ENCODE results near the gene RARB. TPM values are rescaled to one million over a fixed set of nuclear protein-coding genes. Genes with fewer than 3 reads are reported as not detected.

RARB gene
- total and polyA plus RNA-seq, 11 donors: 4.3 to 21.0 (median 16.3) TPM

DNA sequence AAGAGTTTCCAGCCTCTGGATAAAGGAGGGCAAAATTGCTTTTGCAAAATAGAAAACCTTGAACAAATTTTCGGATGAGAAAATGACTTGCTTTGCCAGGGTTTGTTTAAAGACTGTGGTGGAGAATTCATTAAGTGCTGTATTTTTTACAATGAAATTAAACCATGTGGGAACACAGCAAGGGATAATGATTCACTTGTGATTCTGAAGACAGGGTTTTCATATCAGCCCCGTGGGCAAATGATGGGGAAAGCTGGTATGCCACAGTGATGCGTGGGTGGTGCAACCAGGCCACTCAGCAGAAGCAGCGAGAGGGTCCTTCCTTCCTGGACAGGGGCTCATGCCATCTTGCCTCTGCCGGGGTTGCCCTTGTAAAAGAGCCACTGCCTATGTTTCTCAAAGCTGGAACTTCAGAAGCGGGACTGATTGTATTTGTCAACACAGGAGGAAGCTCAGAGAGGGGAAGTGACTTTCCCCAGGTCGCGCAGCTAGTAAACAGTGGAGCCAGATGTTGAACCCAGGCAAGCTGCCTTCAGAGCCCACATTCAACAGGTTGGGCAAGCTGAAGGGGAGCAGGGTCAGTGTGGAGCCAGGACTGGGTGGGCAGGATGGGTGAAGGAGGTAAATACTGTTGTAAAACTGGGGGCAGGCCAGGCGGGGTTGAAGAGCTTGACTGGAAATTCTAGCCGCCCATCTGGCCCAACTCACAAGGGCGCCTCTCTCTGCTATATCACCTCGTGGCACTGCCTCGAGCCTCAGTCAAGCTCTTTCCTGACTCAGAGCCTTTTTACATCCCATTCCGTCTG lies 157.5 kb downstream of the RARB start:
- WGBS, 4 donors: 90 to 93% (median 92%) methylated on average over 14 of the region's 14 CpGs
- Histone ChIP-seq H3K9me3 (no peaks in the 10 kb centered on the region), H3K4me1 (peaks cover 0 to 30% (median 15%) of the 10 kb centered on the region in 12 donors), H3K27ac (no peak overlapping the region), H3K36me3 (peaks cover 0 to 35% (median 8%) of the 10 kb centered on the region in 9 donors), H3K4me3 (no peak overlapping the region), H3K27me3 (no peaks in the 10 kb centered on the region)
- DNase-seq (no peak), ATAC-seq (no peak)
- TF ChIP-seq, protein P1, sequence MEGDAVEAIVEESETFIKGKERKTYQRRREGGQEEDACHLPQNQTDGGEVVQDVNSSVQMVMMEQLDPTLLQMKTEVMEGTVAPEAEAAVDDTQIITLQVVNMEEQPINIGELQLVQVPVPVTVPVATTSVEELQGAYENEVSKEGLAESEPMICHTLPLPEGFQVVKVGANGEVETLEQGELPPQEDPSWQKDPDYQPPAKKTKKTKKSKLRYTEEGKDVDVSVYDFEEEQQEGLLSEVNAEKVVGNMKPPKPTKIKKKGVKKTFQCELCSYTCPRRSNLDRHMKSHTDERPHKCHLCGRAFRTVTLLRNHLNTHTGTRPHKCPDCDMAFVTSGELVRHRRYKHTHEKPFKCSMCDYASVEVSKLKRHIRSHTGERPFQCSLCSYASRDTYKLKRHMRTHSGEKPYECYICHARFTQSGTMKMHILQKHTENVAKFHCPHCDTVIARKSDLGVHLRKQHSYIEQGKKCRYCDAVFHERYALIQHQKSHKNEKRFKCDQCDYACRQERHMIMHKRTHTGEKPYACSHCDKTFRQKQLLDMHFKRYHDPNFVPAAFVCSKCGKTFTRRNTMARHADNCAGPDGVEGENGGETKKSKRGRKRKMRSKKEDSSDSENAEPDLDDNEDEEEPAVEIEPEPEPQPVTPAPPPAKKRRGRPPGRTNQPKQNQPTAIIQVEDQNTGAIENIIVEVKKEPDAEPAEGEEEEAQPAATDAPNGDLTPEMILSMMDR (IDR thresholded peaks at IDR 0.05): no peak
- intact Hi-C loops (cut with DNase I): loop anchor here in 1 of 10 donors (10.0 kb wide), 1 partner anchor 61 kb away; no protein-coding TSS in a partner anchor

- H3K27me3 ChIP-seq: no peaks in the 10 kb centered on the region
- ATAC-seq (no peak), DNase-seq (no peak)
- peaks cover 0 to 30% (median 4%) of the 10 kb centered on the region in 9 donors for H3K36me3 ChIP-seq
- H3K9me3 ChIP-seq: no peaks in the 10 kb centered on the region
- H3K4me3 ChIP-seq: no peak overlapping the region
- H3K4me1 ChIP-seq: peaks cover 0 to 31% (median 16%) of the 10 kb centered on the region in 12 donors
- no peak for TF ChIP-seq POLR2A (IDR thresholded peaks at IDR 0.05)
- TF ChIP-seq, protein P1 (IDR thresholded peaks at IDR 0.05): no peak
- intact Hi-C loops (cut with DNase I): loop anchor here in 1 of 10 donors (10.0 kb wide), 1 partner anchor 61 kb away; no protein-coding TSS in a partner anchor
- 93 to 97% (median 94%) methylated on average over 6 of the region's 6 CpGs for WGBS, 4 donors
- no peak overlapping the region for H3K27ac ChIP-seq
Observed at GRCh38 chr3:25586167-25586505, 158.1 kb downstream of the RARB start.

DNA sequence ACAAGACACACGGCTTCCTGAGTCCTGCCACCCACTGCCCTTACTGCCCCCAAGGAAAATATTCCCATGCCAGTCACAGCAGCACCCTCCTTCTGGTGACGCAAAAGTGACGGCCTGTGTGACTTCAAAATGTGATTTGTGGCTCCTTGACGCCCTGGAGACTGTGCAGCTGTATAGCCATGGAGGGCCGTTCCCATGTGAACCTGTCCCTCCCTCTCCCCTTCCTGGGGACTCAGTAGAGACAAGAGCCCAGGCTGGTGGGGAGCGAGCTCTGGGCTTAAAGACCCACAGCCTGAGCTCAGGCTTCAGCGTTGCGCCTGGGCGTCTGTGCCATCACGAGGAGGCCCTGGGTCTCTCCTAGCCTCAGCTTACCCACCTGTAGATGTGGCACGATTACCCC lies 158.5 kb downstream of the RARB start:
- intact Hi-C loops (cut with DNase I): loop anchor here in 1 of 10 donors (10.0 kb wide), 1 partner anchor 62 kb away; no protein-coding TSS in a partner anchor
- Histone ChIP-seq H3K27ac (peak overlapping the region in 1 of 12 donors; percentile 8), H3K4me3 (no peak overlapping the region), H3K27me3 (no peaks in the 10 kb centered on the region), H3K9me3 (no peaks in the 10 kb centered on the region), H3K36me3 (peaks cover 0 to 25% (median 0%) of the 10 kb centered on the region in 9 donors), H3K4me1 (peaks cover 0 to 34% (median 16%) of the 10 kb centered on the region in 12 donors)
- TF ChIP-seq POLR2A (IDR thresholded peaks at IDR 0.05): no peak
- DNase-seq (no peak), ATAC-seq (no peak)
- 85 to 94% (median 92%) methylated on average over 11 of the region's 11 CpGs for WGBS, 4 donors

- peaks cover 0 to 20% (median 0%) of the 10 kb centered on the region in 9 donors for H3K36me3 ChIP-seq
- DNase-seq: no peak
- H3K27ac ChIP-seq: peak overlapping the region in 3 of 12 donors; percentile 2 to 22 (median 8)
- 64 to 96% (median 81%) methylated on average over 1 of the region's 1 CpG for WGBS, 4 donors
- no peak overlapping the region for H3K4me3 ChIP-seq
- intact Hi-C loops (cut with DNase I): loop anchor here in 1 of 10 donors (10.0 kb wide), 1 partner anchor 62 kb away; no protein-coding TSS in a partner anchor
- ATAC-seq: peak in 1 of 4 donors; percentile 52
- peaks cover 0 to 39% (median 17%) of the 10 kb centered on the region in 12 donors for H3K4me1 ChIP-seq
- TF ChIP-seq POLR2A (IDR thresholded peaks at IDR 0.05): no peak
- TF ChIP-seq, protein P1 (IDR thresholded peaks at IDR 0.05): no peak
- no peaks in the 10 kb centered on the region for H3K27me3 ChIP-seq
- H3K9me3 ChIP-seq: no peaks in the 10 kb centered on the region
Observed at GRCh38 chr3:25587094-25587493, 159.0 kb downstream of the RARB start.
